OCI-LY1 (cell line): ENCODE results near the gene ATP1B3.
A peak's percentile ranks its signal among the peaks of the same experiment; 100 is the strongest.

Experiments used
- H2AFZ ChIP-seq: fragments of 200-600 bp; sonication (generic), shearing (Covaris generic); 2 replicates; pipeline ENCODE4 v1.6.0; 2014; ENCODE audit warnings: antibody characterized with exemption, mild to moderate bottlenecking, low read length
- H3F3A ChIP-seq: fragments of 200-600 bp; sonication (generic), shearing (Covaris generic); 2 replicates; pipeline ENCODE4 v1.6.0; 2014; ENCODE audit warnings: mild to moderate bottlenecking, antibody characterized with exemption, low read length, moderate library complexity; ENCODE audit not compliant: insufficient read depth
- H3K27ac ChIP-seq: fragments of 200-600 bp; sonication (generic); 2 replicates; pipeline ENCODE4 v1.5.1; 2014; ENCODE audit warnings: low read length, mixed run types, mild to moderate bottlenecking, low read depth; ENCODE audit not compliant: poor library complexity, severe bottlenecking
- H3K27me3 ChIP-seq: fragments of 200-600 bp; sonication (generic); 2 replicates; pipeline ENCODE4 v1.6.0; 2014; ENCODE audit warnings: antibody characterized with exemption, mild to moderate bottlenecking, low read length, moderate library complexity; ENCODE audit not compliant: insufficient read depth
- H3K36me3 ChIP-seq: fragments of 200-600 bp; sonication (generic); 2 replicates; pipeline ENCODE4 v1.6.1; 2014; ENCODE audit warnings: mild to moderate bottlenecking, antibody characterized with exemption, low read length, moderate library complexity, mixed read lengths; ENCODE audit not compliant: insufficient read depth
- H3K4me1 ChIP-seq: fragments of 200-600 bp; sonication (generic); 2 replicates; pipeline ENCODE4 v1.5.1; 2014; ENCODE audit warnings: mild to moderate bottlenecking, low read length, moderate library complexity; ENCODE audit not compliant: insufficient read depth, severe bottlenecking
- H3K4me2 ChIP-seq: fragments of 200-600 bp; sonication (generic), shearing (Covaris generic); 2 replicates; pipeline ENCODE4 v1.6.1; 2014; ENCODE audit warnings: low read length
- H3K4me3 ChIP-seq: fragments of 200-600 bp; sonication (generic); 2 replicates; pipeline ENCODE4 v1.5.1; 2014; ENCODE audit warnings: low read length, low read depth, mild to moderate bottlenecking, mixed read lengths; ENCODE audit not compliant: poor library complexity, severe bottlenecking
- H3K79me2 ChIP-seq: fragments of 200-600 bp; shearing (Covaris generic); 2 replicates; pipeline ENCODE4 v1.6.1; 2016; ENCODE audit warnings: mixed run types, low read length, mixed read lengths; ENCODE audit not compliant: insufficient read depth
- H3K9ac ChIP-seq: fragments of 200-600 bp; sonication (generic), shearing (Covaris generic); 2 replicates; pipeline ENCODE4 v1.6.1; 2014; ENCODE audit warnings: mild to moderate bottlenecking, low read length, mixed read lengths
- H3K9me2 ChIP-seq: fragments of 200-600 bp; sonication (generic), shearing (Covaris generic); 2 replicates; pipeline ENCODE4 v1.6.1; 2014; ENCODE audit warnings: low read depth, mild to moderate bottlenecking, low read length, mixed read lengths
- H3K9me3 ChIP-seq: fragments of 200-600 bp; shearing (Covaris generic); 2 replicates; pipeline ENCODE4 v1.6.1; 2014; ENCODE audit warnings: low read length, mixed read lengths
- H4K20me1 ChIP-seq: fragments of 200-600 bp; sonication (generic), shearing (Covaris generic); 2 replicates; pipeline ENCODE4 v1.6.0; 2016; ENCODE audit warnings: mild to moderate bottlenecking, low read length; ENCODE audit not compliant: insufficient read depth
- CTCF ChIP-seq: fragments of 200-600 bp; sonication (generic), shearing (Covaris generic); IDR thresholded peaks from 2 replicates; pipeline ENCODE4 v1.5.1; 2017; ENCODE audit warnings: mild to moderate bottlenecking, antibody characterized with exemption, low read length, moderate library complexity, mixed read lengths
- EZH2 ChIP-seq: fragments of 200-600 bp; sonication (generic), shearing (Covaris generic); IDR thresholded peaks from 2 replicates; pipeline ENCODE4 v1.8.0; 2017; ENCODE audit warnings: borderline replicate concordance, mixed run types, mild to moderate bottlenecking, antibody characterized with exemption, low read length, moderate library complexity, mixed read lengths

Gene ATP1B3

GRCh38 chr3:141941093-141941492 is 64.7 kb downstream of the ATP1B3 start:
- Histone ChIP-seq H2AFZ (no peak overlapping the region), H3K9me2 (no peaks in the 10 kb centered on the region), H3K27me3 (no peaks in the 10 kb centered on the region), H3F3A (0 out of 2 replicates have a peak, but pooled peaks cover 11% of the 10 kb centered on the region), H3K4me3 (no peak overlapping the region), H3K27ac (no peak overlapping the region), H3K4me1 (no peaks in the 10 kb centered on the region), H3K9ac (no peak overlapping the region), H3K4me2 (no peak overlapping the region), H3K79me2 (no peaks in the 10 kb centered on the region), H3K9me3 (no peaks in the 10 kb centered on the region), H4K20me1 (no peaks in the 10 kb centered on the region), H3K36me3 (peaks cover 12% of the 10 kb centered on the region; the same call in 1 of the 2 replicates)
- no peak for TF ChIP-seq EZH2

GRCh38 chr3:141942006-141942405 is 65.6 kb downstream of the ATP1B3 start:
- 0 out of 2 replicates have a peak, but pooled peaks cover 11% of the 10 kb centered on the region for H3F3A ChIP-seq
- H3K36me3 ChIP-seq = peaks cover 19% of the 10 kb centered on the region; the same call in 1 of the 2 replicates
- H3K27me3 ChIP-seq = no peaks in the 10 kb centered on the region
- no peaks in the 10 kb centered on the region for H3K4me1 ChIP-seq
- no peaks in the 10 kb centered on the region for H3K9me3 ChIP-seq
- TF ChIP-seq EZH2 = no peak
- TF ChIP-seq CTCF = no peak
- H3K9ac ChIP-seq = no peak overlapping the region
- no peak overlapping the region for H3K27ac ChIP-seq
- no peaks in the 10 kb centered on the region for H3K79me2 ChIP-seq
- H3K4me2 ChIP-seq = no peak overlapping the region
- no peak overlapping the region for H2AFZ ChIP-seq
- H3K9me2 ChIP-seq = no peaks in the 10 kb centered on the region
- no peaks in the 10 kb centered on the region for H4K20me1 ChIP-seq
- H3K4me3 ChIP-seq = no peak overlapping the region

GRCh38 chr3:141945726-141946485 is 69.5 kb downstream of the ATP1B3 start:
- no peak overlapping the region for H2AFZ ChIP-seq
- H3K4me1 ChIP-seq = no peaks in the 10 kb centered on the region
- no peaks in the 10 kb centered on the region for H3K27me3 ChIP-seq
- H4K20me1 ChIP-seq = no peaks in the 10 kb centered on the region
- peak overlapping the region; percentile 16 for H3K27ac ChIP-seq
- no peak overlapping the region for H3K4me3 ChIP-seq
- TF ChIP-seq EZH2 (no peak), CTCF (no peak)
- H3K79me2 ChIP-seq = no peaks in the 10 kb centered on the region
- no peaks in the 10 kb centered on the region for H3K9me3 ChIP-seq
- 0 out of 2 replicates have a peak, but pooled peaks cover 11% of the 10 kb centered on the region for H3F3A ChIP-seq
- H3K9ac ChIP-seq = no peak overlapping the region
- H3K36me3 ChIP-seq = peaks cover 47% of the 10 kb centered on the region
- no peak overlapping the region for H3K4me2 ChIP-seq
- no peaks in the 10 kb centered on the region for H3K9me2 ChIP-seq

GRCh38 chr3:141949399-141949798 is 73.0 kb downstream of the ATP1B3 start:
- no peaks in the 10 kb centered on the region for H3K9me3 ChIP-seq
- H3K4me1 ChIP-seq = no peaks in the 10 kb centered on the region
- no peak overlapping the region for H3K27ac ChIP-seq
- H2AFZ ChIP-seq = no peak overlapping the region
- H3K36me3 ChIP-seq = peaks cover 79% of the 10 kb centered on the region
- 0 out of 2 replicates have a peak, but pooled peaks cover 5% of the 10 kb centered on the region for H3F3A ChIP-seq
- TF ChIP-seq CTCF = no peak
- TF ChIP-seq EZH2 = no peak
- no peak overlapping the region for H3K4me3 ChIP-seq
- no peak overlapping the region for H3K9ac ChIP-seq
- H3K79me2 ChIP-seq = no peaks in the 10 kb centered on the region
- no peaks in the 10 kb centered on the region for H4K20me1 ChIP-seq
- H3K4me2 ChIP-seq = no peak overlapping the region
- no peaks in the 10 kb centered on the region for H3K27me3 ChIP-seq
- no peaks in the 10 kb centered on the region for H3K9me2 ChIP-seq
